HG02759 (cell line): ENCODE data around the gene ABI3BP.

Source experiments
- ATAC-seq: cut with Tn5 transposase; IDR thresholded peaks from one replicate; pipeline ENCODE4 v1.9.1; 2021; ENCODE audit warnings: mild to moderate bottlenecking, moderate library complexity; ENCODE audit not compliant: unreplicated experiment

Gene ABI3BP

GRCh38 chr3:100781301-100781700 is 211.9 kb downstream of the ABI3BP start:
- ATAC-seq: no peak

DNA sequence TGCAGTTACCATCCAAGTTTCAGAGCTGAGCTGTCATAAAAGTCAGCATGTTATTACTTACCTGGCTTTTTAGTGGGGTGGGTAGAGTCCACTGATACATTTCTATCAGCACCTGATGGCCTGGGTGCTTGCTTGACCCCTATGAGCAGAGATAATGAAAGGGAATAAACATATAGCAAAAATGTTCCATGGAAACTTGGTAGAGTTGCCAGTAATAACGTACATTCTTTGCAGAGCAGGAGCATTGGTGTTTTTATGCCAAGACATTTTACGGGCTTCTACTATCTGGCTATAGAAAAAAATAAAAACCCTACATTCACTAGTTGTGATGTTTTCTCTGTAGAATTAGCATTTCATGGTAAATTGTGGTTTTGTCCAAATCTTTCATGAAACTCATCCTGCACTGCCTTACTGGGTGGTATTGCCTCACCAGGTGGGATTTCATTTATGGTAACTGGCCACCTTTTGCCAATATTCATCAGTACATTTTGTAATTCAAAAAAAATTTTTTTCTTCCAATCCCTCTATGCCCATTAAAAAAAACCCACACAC is 213.1 kb downstream of the ABI3BP start:
- no peak for ATAC-seq

GRCh38 chr3:100779480-100779879 is 213.7 kb downstream of the ABI3BP start:
- ATAC-seq: no peak

GRCh38 chr3:100777271-100777670 is 215.9 kb downstream of the ABI3BP start:
- no peak for ATAC-seq

DNA sequence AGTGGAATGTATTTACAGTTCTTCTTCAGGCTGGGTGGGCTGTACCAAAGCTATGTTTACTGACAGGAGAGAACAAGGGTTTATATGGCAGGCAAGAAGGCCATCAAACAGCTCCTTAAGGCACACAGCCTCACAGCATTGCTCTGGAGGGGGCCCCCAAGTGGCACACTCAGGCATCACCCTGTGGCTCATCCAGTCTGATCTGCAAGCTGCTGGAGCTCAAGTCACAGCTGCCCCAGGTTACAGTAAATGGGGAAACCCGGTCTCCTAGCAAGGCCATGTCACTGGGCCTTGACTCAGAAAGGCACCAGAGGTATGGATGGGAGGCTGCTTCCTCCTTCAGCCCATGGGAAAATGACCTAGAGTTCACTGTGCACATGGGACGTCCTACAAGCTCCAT is 216.5 kb downstream of the ABI3BP start:
- peak; percentile 42 for ATAC-seq

DNA sequence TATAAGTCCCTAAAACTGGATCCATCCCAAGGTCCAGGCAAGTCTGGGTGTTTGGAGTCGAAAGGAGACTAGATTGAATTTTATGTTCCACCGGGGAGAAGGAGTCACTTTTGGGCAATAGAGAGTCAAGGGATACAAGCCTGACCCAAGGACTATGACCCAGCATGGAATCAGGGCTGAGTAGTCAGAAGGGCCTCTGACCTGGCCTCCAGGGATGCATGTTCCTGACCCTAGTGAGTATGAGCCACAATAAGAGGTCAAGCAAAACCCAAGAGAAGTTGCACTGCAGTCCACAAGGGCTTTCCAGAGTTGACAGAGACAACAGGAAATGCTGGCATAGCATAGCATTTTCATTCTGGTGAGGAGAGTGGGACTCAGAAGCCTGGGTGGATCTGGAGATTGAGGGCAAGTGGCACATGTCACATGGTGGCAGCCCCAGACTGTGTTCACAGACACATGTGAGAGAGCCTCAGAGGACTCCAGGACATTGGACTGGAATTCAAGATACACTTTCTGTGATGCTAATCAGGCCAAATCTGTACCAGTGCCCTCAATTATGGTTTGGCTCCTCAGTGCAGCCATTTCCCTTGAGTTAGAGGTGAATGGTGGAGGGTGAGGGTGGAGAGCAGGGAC is 217.0 kb downstream of the ABI3BP start:
- no peak for ATAC-seq

DNA sequence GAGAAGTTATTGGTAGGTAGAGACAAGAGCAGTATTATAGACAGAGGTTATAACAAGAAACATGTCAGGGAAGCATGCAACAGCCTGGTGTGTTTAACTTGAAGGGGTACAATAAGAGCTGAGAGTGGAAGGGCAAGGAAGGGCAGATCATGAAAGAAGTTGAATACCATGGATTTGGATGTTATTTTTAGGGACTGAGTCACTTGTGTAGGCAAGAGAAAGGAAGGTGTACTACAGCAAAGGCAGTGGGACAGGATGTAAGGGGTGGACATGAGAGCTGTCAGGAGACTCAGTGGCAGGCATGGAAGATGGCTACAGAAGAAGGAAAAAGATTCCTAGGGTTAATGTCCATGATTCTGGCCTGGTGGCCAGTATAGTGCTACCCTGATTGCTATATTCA is 217.6 kb downstream of the ABI3BP start:
- no peak for ATAC-seq

GRCh38 chr3:100775226-100775625 is 218.0 kb downstream of the ABI3BP start:
- no peak for ATAC-seq

DNA sequence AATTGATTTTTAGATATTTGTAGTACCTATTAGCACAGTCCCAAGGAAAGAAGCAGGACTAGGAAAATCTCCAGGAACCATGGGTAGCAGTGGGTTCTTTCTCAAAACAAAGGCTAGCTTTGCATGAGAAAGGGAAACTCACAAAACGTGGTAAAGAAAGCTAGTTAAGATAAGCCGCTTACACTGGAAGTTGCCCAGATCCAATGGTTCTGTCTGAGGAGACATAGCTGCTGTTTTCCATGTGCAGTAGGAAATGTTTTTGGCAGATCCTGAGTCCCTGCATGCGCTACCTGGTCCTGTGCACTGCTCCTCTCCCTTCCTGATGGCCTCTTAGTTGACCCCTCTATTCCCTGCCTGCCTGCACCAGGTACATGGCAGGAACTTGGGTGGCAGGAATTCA is 223.5 kb downstream of the ABI3BP start:
- no peak for ATAC-seq

DNA sequence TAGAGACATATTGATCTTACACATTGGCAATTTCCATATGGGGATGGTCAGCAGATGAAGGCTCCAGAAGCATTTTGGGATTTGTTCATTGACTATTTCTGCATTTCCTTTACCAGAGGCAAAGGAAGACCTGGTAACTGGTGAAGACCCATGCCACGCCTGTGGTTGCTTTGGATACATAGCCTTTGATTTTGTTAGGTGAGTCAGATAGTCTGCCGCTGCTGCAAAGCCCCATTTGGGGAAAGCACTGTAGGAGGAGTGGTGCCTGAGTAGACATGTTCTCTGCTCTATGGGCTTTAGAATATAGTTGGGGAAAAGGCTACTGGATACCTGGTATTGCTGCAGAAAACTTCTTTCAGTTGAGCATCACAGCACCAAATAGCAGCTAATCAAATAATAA is 227.2 kb downstream of the ABI3BP start:
- no peak for ATAC-seq

DNA sequence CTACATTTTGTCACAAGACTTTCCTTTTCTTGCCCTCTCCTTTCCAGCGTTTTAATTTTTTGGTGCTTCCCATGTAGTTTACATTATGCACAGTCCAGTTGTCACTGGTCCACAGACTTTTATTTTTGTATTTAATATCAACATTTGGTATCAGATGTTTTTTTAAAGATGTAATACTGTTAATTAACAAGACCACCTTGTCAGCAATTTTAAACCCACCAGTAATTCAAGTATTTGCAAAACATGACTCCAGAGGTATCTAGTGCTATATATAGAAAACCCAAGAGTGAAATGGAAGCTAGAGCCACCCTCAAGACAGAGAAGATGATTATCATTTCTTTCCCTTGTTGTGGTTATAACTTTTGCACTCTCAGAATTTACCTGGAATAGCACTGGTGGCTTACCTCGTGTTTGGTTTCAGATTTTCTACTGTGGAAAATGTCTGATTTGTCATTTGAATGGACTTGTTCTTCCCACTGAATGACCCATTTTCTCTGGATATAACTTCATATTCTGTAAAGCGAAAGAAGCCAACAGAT is 227.7 kb downstream of the ABI3BP start:
- ATAC-seq: no peak

DNA sequence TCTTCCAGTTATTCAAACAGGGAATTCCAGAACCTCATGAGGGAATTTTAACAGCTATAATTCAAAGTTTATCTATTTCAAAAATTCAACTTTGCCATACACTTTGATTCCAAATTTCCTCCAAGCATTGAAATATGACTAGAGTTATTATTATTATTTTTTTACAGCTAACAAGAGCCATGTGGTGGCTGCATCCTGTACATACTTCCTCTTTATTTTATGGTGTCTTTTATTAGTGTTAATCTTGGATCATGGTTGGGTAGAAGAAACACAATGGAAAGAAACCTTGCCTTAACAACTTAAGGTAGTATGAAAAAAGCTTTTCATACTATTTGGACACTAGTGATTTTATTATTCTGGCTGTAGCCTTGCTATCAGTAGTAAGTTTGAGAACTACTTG is 231.3 kb downstream of the ABI3BP start:
- ATAC-seq: no peak

GRCh38 chr3:100761211-100761942 is 231.8 kb downstream of the ABI3BP start:
- peak; percentile 92 for ATAC-seq

GRCh38 chr3:100760377-100760776 is 232.8 kb downstream of the ABI3BP start:
- ATAC-seq: no peak

- ATAC-seq: no peak
Measured at GRCh38 chr3:100759950-100760349, 233.3 kb downstream of the ABI3BP start.

- ATAC-seq: no peak
Measured at GRCh38 chr3:100759159-100759558, 234.1 kb downstream of the ABI3BP start.

- no peak for ATAC-seq
Measured at GRCh38 chr3:100756441-100756840, 236.8 kb downstream of the ABI3BP start.

GRCh38 chr3:100754563-100755334 is 238.5 kb downstream of the ABI3BP start:
- ATAC-seq: no peak

DNA sequence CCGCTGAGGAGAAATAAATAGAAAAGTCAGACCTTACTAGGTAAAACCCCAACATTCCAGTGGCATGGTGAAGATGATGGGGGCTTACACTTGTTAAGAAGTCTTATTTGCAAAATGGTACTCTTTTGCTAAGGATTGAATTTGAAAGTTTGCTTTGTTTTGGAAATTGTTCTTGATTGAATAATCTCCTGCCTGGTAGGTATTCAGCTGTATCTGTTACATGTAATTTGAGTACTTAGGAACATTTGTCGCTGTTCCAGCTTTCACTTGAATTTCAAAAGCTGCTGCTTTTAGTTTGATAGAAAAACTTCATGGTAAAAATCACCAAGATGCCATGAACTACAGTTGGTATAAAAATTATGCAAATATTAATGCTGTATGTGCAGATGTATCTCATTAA is 239.4 kb downstream of the ABI3BP start:
- ATAC-seq: no peak

DNA sequence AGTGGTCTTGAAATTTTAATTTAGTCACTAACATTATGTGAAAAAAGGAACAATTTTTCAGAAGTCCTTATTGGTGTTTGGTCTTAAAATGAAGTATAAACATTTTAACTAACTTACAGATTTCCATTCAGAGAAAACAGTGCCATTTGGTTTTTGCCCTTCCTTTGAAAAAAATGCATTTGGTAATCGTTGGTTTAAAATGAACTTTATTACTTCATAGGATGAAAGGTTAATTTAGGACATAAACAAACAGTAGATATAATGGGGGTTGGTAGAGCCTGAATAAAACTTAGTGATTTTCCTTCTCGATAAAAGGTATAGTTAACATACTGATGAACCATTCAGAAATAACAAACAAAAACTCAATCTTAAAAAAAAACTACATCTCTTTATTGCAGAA is 244.3 kb downstream of the ABI3BP start:
- no peak for ATAC-seq

DNA sequence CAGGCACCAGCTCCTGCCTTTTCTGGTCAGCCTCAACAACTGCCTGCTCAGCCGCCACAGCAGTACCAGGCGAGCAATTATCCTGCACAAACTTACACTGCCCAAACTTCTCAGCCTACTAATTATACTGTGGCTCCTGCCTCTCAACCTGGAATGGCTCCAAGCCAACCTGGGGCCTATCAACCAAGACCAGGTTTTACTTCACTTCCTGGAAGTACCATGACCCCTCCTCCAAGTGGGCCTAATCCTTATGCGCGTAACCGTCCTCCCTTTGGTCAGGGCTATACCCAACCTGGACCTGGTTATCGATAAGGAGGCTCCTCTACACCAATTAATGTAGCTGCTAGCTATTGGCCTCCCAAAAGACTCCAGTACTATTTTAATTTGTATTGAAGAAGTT is 245.0 kb downstream of the ABI3BP start:
- ATAC-seq: no peak
